Activated T-cell treated with anti-CD3 and anti-CD28 coated beads for 24 hours (primary cell): ENCODE measurements around the gene TEKT2.

Experiments
- DNase-seq: peaks from one replicate; pipeline ENCODE4 v3.0.0-alpha.2; 2020; ENCODE audit warnings: low read depth

The TEKT2 gene

DNA sequence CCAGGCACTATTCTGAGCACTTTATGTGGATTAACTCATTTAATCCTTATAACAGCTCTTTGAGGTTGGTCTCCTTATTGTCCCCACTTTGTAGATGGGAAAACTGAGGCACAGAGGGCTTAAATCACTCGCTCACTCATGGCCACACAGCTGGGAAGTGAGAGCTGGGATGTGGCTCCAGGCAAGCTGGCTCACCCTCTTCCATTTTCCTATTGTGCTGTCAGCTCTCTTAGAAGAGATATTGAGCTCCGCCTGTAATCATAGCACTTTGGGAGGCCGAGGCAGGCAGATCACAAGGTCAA is 45.0 kb downstream of the TEKT2 start:
- no peak for DNase-seq

DNA sequence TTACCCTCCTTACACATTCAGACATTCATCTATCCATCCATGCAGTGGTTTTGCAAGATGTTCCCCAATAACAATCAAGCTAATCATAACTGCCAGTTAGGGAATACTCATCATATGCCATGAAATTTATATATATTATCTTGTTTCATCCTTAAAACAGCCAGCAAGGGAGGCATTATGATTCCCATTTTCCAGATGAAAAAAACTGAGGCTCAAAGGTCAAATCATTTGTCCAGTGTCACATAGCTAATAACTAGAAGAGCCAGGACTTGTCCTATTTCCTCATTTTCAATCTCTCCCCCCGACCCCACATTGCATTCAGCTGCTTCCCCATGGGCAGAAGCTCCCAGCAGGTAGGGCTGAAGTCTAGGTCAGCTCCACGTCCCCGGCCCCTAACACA is 48.1 kb downstream of the TEKT2 start:
- DNase-seq, result no peak

DNA sequence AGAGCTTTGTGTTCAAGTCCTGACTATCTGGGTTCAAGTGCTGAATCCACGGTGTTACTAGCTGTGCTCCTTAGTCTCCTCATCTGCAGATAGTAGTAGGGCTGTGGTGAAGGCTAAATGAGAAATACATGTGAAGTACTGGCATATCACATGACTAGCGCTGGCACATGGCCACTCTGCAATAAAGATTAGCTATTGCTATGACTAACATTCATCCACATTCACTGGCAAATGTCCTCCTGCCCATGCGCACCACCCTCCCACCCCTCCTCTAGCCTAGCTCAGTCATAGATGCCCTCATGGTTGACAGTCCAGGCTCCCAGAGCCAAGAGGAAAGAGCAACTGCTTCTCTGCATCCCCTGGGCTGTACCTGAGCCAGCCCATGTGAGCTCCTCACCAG is 49.6 kb downstream of the TEKT2 start:
- DNase-seq, result no peak

DNA sequence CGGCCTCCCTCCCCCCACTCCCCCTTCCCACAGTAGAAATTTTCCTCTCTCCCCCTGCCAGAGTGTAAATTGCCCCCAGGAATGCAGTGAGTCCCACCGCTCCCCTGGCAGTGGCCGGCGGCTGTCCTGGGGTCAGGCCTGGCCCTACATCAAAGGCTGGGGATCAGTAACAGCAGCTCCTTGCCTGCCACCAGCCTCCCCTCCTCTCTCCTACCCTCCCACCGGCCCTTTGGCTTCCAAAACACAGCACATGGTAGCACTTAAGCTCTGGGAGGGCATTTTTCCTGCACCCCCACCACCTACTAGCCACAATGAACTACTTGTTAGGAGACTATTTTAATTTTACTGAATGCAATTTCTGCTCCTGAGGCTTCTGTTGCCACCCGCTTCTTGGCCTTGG is 50.1 kb downstream of the TEKT2 start:
- DNase-seq, result no peak

DNA sequence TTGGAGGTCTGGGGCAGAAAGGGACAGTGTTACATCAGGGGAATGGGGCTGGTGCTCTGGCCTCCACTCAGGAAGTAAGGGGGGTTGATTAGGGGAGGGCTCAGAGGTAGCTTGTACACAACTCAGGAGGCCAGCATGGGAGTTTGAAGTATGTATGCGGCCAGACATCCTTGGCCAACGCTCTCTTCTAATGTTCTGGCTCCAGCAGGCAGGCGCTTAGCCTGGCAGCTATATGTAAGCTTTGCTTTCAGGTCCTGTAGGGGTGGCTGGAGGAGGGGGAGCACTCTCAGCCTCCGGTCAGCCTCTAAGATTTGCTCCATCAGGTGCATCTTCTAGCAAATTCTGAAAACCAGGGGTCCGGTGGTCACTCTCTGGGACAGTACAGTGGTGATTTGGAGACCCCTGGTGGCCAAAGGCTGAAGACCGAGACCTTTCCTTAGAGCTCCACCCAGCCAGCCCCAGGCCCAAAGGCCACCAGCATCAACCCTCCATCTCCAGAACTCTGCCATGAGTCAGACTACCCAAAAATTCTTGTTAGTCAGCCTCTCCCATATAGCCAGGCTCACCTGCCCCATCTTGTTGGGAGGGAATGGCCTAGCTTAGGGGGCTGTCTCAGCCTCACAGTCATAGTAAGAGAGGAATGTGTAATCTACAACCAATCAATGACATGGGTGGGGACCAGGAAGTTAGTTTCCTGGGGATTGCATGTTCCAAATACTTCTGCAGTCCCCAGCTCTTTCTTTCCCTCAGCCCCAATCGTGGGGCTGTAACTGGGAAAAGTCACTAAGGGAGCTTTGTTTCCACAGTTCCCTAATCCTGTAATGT is 50.8 kb downstream of the TEKT2 start:
- DNase-seq, result no peak

DNA sequence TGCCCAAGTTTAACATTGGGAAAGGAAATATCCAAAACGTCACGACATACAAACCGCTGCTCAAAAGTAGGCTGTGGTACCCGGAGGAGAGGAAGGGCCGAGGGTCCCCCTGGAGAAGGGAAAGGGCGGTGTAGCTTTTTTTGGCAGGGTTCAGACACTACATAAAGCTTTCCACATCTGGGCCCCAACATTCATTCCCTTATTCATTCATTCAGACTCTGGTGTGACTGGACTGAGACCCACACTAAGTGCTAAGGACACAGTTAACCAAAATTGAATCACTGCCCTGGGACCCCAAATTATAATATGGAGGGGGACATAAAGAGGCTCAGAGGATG is 51.4 kb downstream of the TEKT2 start:
- DNase-seq, result no peak

DNA sequence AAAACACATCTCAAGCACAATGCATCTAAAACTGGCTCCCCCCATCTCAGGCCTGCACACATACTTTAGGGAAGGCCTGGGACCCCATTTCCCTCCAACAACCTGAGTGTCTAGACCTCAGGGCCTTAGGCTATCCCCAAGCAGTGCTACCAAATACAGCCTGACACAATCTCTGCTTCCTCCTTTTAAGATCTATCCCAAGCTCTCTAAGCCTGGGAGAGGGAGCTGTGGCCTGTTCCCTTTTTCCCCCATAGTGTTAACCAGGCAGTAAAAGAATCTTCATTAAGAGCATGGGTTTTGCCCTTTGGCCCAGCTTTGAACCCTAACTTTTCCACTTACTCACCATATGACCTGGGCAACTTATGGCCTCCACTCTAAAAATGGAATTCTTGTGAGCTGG is 51.9 kb downstream of the TEKT2 start:
- no peak for DNase-seq

DNA sequence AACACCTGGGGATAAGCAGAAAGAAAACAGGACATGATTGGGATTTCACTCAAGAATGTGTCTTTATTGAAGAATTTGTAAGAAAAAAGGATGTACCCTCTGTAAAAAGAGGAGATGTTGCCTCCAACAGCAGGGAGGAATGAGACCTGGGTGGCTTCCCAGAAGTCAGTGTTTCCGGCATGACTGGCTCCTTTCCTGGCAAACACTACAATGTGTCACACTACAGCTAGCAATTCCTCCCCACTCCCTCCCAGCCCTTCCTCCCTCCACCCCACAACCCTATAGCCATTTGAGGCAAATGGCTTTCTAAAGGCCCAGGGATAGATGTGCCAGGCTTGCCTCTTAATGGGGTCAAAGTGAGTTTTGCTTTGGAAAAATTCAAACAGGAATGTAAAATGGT is 52.6 kb downstream of the TEKT2 start:
- no peak for DNase-seq

DNA sequence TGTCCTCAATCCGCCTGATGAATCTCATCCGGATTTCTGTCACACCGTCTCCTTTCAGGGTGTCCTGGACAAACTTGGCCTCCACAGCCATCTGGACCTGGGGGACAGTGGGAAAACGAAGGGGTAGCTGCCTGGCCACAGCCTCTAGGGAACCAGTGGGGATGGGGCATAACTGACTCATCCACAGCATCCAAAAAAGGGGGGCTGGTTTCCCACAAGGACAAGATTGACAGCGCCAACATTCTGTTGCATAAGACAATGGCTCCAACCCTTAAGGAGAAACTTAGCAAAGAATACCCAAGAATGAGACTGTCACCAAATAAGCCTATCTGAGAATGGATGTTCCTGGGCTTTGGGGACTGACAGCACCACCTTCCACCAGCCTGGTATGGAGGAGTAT is 53.3 kb downstream of the TEKT2 start:
- DNase-seq, result no peak

DNA sequence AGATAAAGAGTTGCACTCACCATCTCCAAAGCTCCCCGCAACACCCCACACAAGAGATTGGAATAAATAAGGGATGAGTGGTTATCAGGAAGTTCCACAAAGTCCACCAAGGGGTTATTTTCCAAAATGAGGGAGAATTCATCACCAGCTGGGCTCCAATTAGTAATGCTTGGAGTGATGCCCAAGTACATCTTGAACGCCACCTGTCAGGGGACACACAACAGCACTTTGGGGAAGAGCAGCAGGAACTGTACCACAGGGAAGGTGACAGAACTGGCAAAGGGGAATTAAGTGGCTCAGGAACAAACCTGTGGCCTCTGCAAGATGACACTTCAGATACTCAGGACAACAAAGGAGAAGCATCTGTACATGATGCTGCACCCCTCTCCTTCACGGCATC is 53.9 kb downstream of the TEKT2 start:
- no peak for DNase-seq
